Mucosa of rectum (tissue), 2 donors: ENCODE results near the gene FAM163A.

ENCODE experiments used
- H3K27ac ChIP-seq, 2 donors: one replicate each; pipeline ENCODE4 v1.7.0; 2013; ENCODE audit warnings: inconsistent platforms in 2 of 2, low read depth in 2 of 2, low read length in 2 of 2
- H3K27me3 ChIP-seq, 2 donors: one replicate each; pipeline ENCODE4 v1.7.0; 2013; ENCODE audit warnings: low read length in 2 of 2; ENCODE audit not compliant: control insufficient read depth in 2 of 2, insufficient read depth in 2 of 2
- H3K36me3 ChIP-seq, 2 donors: one replicate each; pipeline ENCODE4 v1.7.0; 2013; ENCODE audit warnings: low read length in 2 of 2; ENCODE audit not compliant: control insufficient read depth in 2 of 2, insufficient read depth in 2 of 2
- H3K4me1 ChIP-seq, 2 donors: one replicate each; pipeline ENCODE4 v1.7.0; 2013; ENCODE audit warnings: low read length in 2 of 2, mild to moderate bottlenecking in 1 of 2; ENCODE audit not compliant: control insufficient read depth in 2 of 2, insufficient read depth in 2 of 2
- H3K4me3 ChIP-seq, 2 donors: one replicate each; pipeline ENCODE4 v1.7.0; 2013; ENCODE audit warnings: low read length in 2 of 2
- H3K9ac ChIP-seq, 2 donors: one replicate each; pipeline ENCODE4 v1.7.0; 2013; ENCODE audit warnings: low read length in 2 of 2, low read depth in 1 of 2, mild to moderate bottlenecking in 1 of 2
- H3K9me3 ChIP-seq, 2 donors: one replicate each; pipeline ENCODE4 v1.7.0; 2013; ENCODE audit warnings: low read length in 2 of 2; ENCODE audit not compliant: control insufficient read depth in 2 of 2
- donor health status: healthy.
- donor health status: Normal muscosa, but diverticular disease.

FAM163A gene

DNA sequence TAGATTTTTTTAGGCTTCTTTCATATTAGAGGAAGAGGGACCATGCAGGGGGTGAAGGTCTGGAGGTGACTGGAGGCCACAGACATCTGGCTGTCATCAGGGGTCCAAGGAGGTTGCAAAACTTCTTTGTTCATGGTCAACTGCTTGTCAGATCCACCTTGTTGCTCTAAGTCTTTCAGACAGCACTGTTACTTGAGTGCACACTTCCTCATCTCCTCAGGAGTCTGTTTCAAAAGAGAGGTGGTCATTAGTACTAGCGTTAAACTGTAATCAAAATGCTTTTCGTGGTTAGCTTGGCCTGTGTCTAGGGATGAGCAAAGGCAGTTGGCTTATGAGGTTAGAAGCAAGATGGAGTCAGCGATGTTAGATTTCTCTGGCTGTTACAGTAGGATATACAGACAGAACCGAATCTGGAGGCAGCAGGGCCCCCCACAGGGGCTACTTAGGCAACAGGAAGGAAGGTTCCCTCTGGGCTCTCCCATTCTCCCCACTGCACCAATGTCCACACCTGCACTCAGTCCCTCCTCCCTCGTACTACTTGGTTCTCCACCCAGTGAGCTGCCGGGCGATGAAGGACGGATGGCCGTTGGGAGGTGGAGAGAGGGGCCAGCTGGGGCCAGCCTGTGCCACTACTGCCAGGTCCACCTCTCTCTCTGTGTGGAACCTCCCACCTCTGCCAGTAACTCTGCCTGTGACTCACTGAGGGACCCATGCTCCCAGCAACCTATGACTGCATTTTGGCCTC, 77.3 kb downstream of the FAM163A start:
- H3K4me3 ChIP-seq, result no peak overlapping the region
- H3K27ac ChIP-seq, result no peak overlapping the region
- no peak overlapping the region for H3K9ac ChIP-seq
- H3K9me3 ChIP-seq, result no peaks in the 10 kb centered on the region
- no peaks in the 10 kb centered on the region for H3K36me3 ChIP-seq
- no peaks in the 10 kb centered on the region for H3K27me3 ChIP-seq
- H3K4me1 ChIP-seq, result peaks cover 4 to 6% of the 10 kb centered on the region in 2 donors

DNA sequence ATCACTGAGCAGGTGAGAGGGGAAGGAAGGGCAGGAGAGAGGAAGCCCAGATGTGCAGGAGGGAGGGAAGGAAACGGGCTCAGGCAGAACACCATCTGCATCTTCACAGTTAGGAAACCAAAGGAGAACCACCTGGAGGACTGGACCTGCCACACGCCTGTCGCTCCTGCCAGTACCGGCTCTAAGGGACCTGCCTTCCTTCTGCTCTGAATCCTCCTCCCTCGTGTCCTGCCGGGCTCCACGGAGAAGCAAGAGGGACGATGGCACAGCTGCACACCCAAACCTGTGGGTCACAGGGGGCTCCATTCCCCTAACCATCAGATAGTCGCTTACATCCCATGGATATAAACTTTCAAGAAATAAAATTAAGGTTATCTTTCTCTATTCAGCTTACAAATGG, 78.4 kb downstream of the FAM163A start:
- no peaks in the 10 kb centered on the region for H3K9me3 ChIP-seq
- peaks cover 0 to 3% of the 10 kb centered on the region in 2 donors for H3K4me1 ChIP-seq
- no peaks in the 10 kb centered on the region for H3K36me3 ChIP-seq
- no peak overlapping the region for H3K9ac ChIP-seq
- no peaks in the 10 kb centered on the region for H3K27me3 ChIP-seq
- no peak overlapping the region for H3K27ac ChIP-seq
- no peak overlapping the region for H3K4me3 ChIP-seq

- no peak overlapping the region for H3K4me3 ChIP-seq
- H3K27ac ChIP-seq, result no peak overlapping the region
- H3K9ac ChIP-seq, result no peak overlapping the region
- no peaks in the 10 kb centered on the region for H3K27me3 ChIP-seq
- H3K36me3 ChIP-seq, result no peaks in the 10 kb centered on the region
- peaks cover 0 to 3% of the 10 kb centered on the region in 2 donors for H3K4me1 ChIP-seq
- no peaks in the 10 kb centered on the region for H3K9me3 ChIP-seq
Measured at GRCh38 chr1:179822065-179822464, 79.0 kb downstream of the FAM163A start.

GRCh38 chr1:179823693-179824092, 80.6 kb downstream of the FAM163A start:
- no peaks in the 10 kb centered on the region for H3K27me3 ChIP-seq
- no peak overlapping the region for H3K9ac ChIP-seq
- peaks cover 0 to 3% of the 10 kb centered on the region in 2 donors for H3K4me1 ChIP-seq
- no peaks in the 10 kb centered on the region for H3K36me3 ChIP-seq
- no peaks in the 10 kb centered on the region for H3K9me3 ChIP-seq
- H3K4me3 ChIP-seq, result no peak overlapping the region
- H3K27ac ChIP-seq, result no peak overlapping the region

- H3K27ac ChIP-seq, result no peak overlapping the region
- H3K9me3 ChIP-seq, result no peaks in the 10 kb centered on the region
- H3K9ac ChIP-seq, result no peak overlapping the region
- no peaks in the 10 kb centered on the region for H3K4me1 ChIP-seq
- H3K27me3 ChIP-seq, result no peaks in the 10 kb centered on the region
- H3K36me3 ChIP-seq, result no peaks in the 10 kb centered on the region
- H3K4me3 ChIP-seq, result no peak overlapping the region
Measured at GRCh38 chr1:179824265-179824664, 81.2 kb downstream of the FAM163A start.

DNA sequence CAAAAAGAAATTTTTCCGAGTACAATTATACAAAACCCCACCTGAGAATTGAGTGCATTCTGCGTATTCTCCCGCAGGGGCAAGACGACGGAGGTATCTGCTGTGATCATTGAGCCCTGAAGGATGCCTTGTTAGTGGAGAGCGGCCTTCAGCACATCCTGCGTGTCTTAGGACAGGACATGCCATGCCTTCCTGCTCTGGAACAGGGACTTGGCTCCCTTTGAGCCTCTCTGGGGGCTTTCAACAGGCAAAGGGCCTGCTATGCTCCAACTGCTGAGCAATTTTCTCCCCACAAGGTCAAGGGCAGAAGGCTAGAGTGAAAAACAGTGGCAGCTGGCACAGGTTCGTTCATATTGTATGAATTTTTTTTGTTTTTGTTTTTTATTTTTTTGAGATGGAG, 82.1 kb downstream of the FAM163A start:
- H3K27ac ChIP-seq, result no peak overlapping the region
- no peaks in the 10 kb centered on the region for H3K27me3 ChIP-seq
- H3K4me1 ChIP-seq, result no peaks in the 10 kb centered on the region
- no peaks in the 10 kb centered on the region for H3K9me3 ChIP-seq
- H3K4me3 ChIP-seq, result no peak overlapping the region
- H3K9ac ChIP-seq, result no peak overlapping the region
- H3K36me3 ChIP-seq, result no peaks in the 10 kb centered on the region

DNA sequence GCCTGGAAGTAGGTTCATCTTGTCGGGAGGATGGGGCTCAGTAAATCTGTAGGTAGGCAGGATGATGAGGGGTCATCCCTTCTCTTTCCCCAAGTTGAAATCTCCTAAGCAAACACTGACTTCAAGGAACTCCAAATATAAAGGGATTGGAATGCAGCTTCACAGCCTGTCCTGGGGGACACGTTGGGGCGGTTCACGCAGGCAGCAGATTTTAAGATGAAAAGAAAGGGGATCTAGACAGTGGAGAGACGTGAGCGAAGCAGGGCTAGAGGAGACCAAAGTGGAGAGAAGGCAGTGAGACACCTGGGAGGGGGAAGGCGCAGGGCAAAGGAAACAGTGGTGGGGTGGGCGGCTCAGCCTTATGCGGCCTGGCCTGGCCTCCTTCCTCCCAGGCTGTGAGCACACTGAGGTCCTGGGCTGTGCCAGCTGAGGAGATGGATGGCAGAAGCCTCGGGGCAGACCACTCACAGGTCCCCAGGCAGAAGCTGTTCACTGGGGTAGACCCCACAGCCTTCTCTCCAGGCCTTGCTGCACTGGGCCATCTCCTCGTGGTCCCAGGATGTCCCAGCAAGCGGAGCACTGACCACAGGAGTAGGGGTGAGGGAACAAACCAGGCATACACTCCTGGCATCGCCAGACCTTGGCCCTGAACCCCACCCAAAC, 82.8 kb downstream of the FAM163A start:
- no peak overlapping the region for H3K27ac ChIP-seq
- H3K9me3 ChIP-seq, result no peaks in the 10 kb centered on the region
- no peak overlapping the region for H3K9ac ChIP-seq
- H3K36me3 ChIP-seq, result no peaks in the 10 kb centered on the region
- no peaks in the 10 kb centered on the region for H3K4me1 ChIP-seq
- H3K4me3 ChIP-seq, result no peak overlapping the region
- H3K27me3 ChIP-seq, result no peaks in the 10 kb centered on the region

GRCh38 chr1:179826626-179827280, 83.7 kb downstream of the FAM163A start:
- Histone ChIP-seq H3K4me1 (no peaks in the 10 kb centered on the region), H3K9me3 (no peaks in the 10 kb centered on the region), H3K4me3 (no peak overlapping the region), H3K9ac (no peak overlapping the region), H3K27me3 (no peaks in the 10 kb centered on the region), H3K36me3 (no peaks in the 10 kb centered on the region), H3K27ac (no peak overlapping the region)

DNA sequence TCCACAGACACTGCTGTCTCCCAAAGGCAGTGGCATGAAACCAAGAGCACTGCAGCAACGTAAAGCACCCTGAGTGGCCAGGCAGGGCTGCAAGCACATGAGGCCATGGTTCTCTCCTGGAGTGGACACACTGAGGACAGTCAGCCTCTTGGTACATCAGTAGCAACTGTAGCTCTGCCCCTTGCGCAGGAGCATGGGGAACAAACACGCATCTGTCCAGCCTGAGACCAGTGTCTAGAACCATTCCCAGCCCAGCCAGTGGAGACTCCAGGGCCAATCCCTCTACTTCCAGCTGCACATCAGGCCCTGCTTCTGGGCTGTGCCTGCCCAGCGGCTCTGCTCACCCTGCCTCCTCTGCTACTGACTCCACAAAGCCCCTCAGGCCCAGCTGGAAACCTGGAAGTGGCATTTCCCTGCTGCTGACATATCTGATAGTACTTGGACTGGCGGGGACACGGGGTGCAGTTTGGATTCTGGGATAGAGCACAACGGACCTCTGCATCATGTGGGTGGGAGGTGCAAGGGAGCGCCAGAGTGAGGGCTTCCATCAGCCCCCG, 85.5 kb downstream of the FAM163A start:
- H3K4me1 ChIP-seq, result no peaks in the 10 kb centered on the region
- H3K4me3 ChIP-seq, result no peak overlapping the region
- H3K36me3 ChIP-seq, result no peaks in the 10 kb centered on the region
- no peaks in the 10 kb centered on the region for H3K27me3 ChIP-seq
- no peak overlapping the region for H3K27ac ChIP-seq
- no peaks in the 10 kb centered on the region for H3K9me3 ChIP-seq
- no peak overlapping the region for H3K9ac ChIP-seq

DNA sequence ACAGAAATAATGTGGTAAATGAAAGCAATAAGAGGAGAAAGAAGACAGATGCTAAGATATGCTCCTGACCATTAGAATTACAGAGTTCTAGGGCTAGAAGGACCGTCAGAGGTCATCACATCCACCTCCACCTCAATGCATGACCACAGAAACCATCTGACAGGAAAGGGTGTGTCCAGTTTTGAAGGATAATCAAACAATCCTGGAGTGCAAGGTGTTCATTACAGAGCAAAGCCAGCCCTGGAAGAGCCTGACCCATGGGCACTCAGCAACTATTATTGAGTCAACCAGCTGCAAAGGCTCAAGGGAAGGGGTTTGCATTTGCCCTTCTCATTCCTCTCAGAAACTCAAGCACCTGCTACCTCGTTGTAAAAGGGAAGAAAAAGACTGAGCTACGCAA, 88.1 kb downstream of the FAM163A start:
- Histone ChIP-seq H3K4me1 (no peaks in the 10 kb centered on the region), H3K27me3 (no peaks in the 10 kb centered on the region), H3K36me3 (no peaks in the 10 kb centered on the region), H3K9me3 (no peaks in the 10 kb centered on the region), H3K27ac (no peak overlapping the region), H3K9ac (no peak overlapping the region), H3K4me3 (no peak overlapping the region)
